ENCODE data around the gene CHSY1.
"Not testable (repeated sequence)": the region's sequence is repeated elsewhere in the genome, so short reads cannot be mapped to it uniquely, and the experiment has no call there.

The CHSY1 gene

GRCh38 chr15:101131489-101132389, 120.1 kb downstream of the CHSY1 start:
- no peak for DNase-seq

GRCh38 chr15:101129851-101130380, 121.9 kb downstream of the CHSY1 start:
- no peak for DNase-seq

GRCh38 chr15:101128221-101129015, 123.4 kb downstream of the CHSY1 start:
- DNase-seq, result no peak

- DNase-seq, result peak; percentile 35
Observed at GRCh38 chr15:101127506-101128076, 124.3 kb downstream of the CHSY1 start.

GRCh38 chr15:101126618-101127505, 125.0 kb downstream of the CHSY1 start:
- DNase-seq, result no peak

GRCh38 chr15:101125881-101126428, 125.9 kb downstream of the CHSY1 start:
- DNase-seq, result not testable (repeated sequence)
